ENCODE results near the gene CDIPT. TPM values are rescaled to one million over a fixed set of nuclear protein-coding genes. Genes with fewer than 3 reads are reported as not detected.

The CDIPT gene
- total RNA-seq, 4 donors from 2014 or later, result 83.4 to 122 (median 108) TPM

- 12 to 19% methylated on average over 7 of the region's 7 CpGs for WGBS, 2 donors
- DNase-seq (ENCODE audit: low spot score in 2 of 2), result no peak
- no peak for TF ChIP-seq POLR2A (IDR thresholded peaks at IDR 0.05)
- TF ChIP-seq, protein P1, sequence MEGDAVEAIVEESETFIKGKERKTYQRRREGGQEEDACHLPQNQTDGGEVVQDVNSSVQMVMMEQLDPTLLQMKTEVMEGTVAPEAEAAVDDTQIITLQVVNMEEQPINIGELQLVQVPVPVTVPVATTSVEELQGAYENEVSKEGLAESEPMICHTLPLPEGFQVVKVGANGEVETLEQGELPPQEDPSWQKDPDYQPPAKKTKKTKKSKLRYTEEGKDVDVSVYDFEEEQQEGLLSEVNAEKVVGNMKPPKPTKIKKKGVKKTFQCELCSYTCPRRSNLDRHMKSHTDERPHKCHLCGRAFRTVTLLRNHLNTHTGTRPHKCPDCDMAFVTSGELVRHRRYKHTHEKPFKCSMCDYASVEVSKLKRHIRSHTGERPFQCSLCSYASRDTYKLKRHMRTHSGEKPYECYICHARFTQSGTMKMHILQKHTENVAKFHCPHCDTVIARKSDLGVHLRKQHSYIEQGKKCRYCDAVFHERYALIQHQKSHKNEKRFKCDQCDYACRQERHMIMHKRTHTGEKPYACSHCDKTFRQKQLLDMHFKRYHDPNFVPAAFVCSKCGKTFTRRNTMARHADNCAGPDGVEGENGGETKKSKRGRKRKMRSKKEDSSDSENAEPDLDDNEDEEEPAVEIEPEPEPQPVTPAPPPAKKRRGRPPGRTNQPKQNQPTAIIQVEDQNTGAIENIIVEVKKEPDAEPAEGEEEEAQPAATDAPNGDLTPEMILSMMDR (IDR thresholded peaks at IDR 0.05), result no peak
Observed at GRCh38 chr16:29821643-29822115, 41.3 kb downstream of the CDIPT start.

GRCh38 chr16:29820730-29821642 is 42.0 kb downstream of the CDIPT start:
- 11 to 12% methylated on average over 9 to 11 of the region's 11 CpGs for WGBS, 2 donors
- intact Hi-C loops (cut with DNase I; ENCODE audit: low total_unique reads), result no loop called here
- TF ChIP-seq, protein P1 (IDR thresholded peaks at IDR 0.05), result no peak
- no peak for TF ChIP-seq POLR2A (IDR thresholded peaks at IDR 0.05)
- no peak for DNase-seq (ENCODE audit: low spot score in 2 of 2)
- H3K4me3 ChIP-seq (ENCODE audit: low read depth, poor library complexity, severe bottlenecking), result peak overlapping the region; percentile 54

More at GRCh38 chr16:29821643-29822115, 41.3 kb downstream of the CDIPT start:
- intact Hi-C loops (cut with DNase I; ENCODE audit: low total_unique reads), result no loop called here
- H3K4me3 ChIP-seq (ENCODE audit: low read depth, poor library complexity, severe bottlenecking), result peak overlapping the region; percentile 54

GRCh38 chr16:29820271-29820701 is 42.7 kb downstream of the CDIPT start, which contains the start of gene MVP:
MVP (plus strand) TSS chr16:29820462; CDS start chr16:29830550, 10,088 bp downstream.
- intact Hi-C loops (cut with DNase I; ENCODE audit: low total_unique reads), result no loop called here
- WGBS, 2 donors, result 2 to 3% methylated on average over 4 of the region's 4 CpGs

DNA sequence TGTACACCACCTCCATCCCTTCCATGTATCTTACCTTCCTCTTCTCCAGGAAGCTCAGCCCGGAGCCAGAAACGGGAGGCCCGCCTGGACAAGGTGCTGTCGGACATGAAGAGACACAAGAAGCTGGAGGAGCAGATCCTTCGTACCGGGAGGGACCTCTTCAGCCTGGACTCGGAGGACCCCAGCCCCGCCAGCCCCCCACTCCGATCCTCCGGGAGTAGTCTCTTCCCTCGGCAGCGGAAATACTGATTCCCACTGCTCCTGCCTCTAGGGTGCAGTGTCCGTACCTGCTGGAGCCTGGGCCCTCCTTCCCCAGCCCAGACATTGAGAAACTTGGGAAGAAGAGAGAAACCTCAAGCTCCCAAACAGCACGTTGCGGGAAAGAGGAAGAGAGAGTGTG is 43.5 kb downstream of the CDIPT start:
- intact Hi-C loops (cut with DNase I; ENCODE audit: low total_unique reads), result no loop called here
- TF ChIP-seq POLR2A (IDR thresholded peaks at IDR 0.05), result no peak
- TF ChIP-seq, protein P1 (IDR thresholded peaks at IDR 0.05), result no peak
- no peak for DNase-seq (ENCODE audit: low spot score in 2 of 2)
- 56 to 60% methylated on average over 15 of the region's 15 CpGs for WGBS, 2 donors
- no peak overlapping the region for H3K4me3 ChIP-seq (ENCODE audit: low read depth, poor library complexity, severe bottlenecking)

More at GRCh38 chr16:29820271-29820701, 42.7 kb downstream of the CDIPT start, which contains the start of gene MVP:
- H3K4me3 ChIP-seq (ENCODE audit: low read depth, poor library complexity, severe bottlenecking), result peak within 1 kb of the TSS; percentile 54
- DNase-seq (ENCODE audit: low spot score in 2 of 2), result no peak
- TF ChIP-seq, protein P1 (IDR thresholded peaks at IDR 0.05), result no peak
- no peak for TF ChIP-seq POLR2A (IDR thresholded peaks at IDR 0.05)

GRCh38 chr16:29818082-29818481 is 44.9 kb downstream of the CDIPT start:
- DNase-seq (ENCODE audit: low spot score in 2 of 2), result no peak
- 74 to 82% methylated on average over 4 of the region's 4 CpGs for WGBS, 2 donors
- no peak overlapping the region for H3K4me3 ChIP-seq (ENCODE audit: low read depth, poor library complexity, severe bottlenecking)
- intact Hi-C loops (cut with DNase I; ENCODE audit: low total_unique reads), result no loop called here
- TF ChIP-seq POLR2A (IDR thresholded peaks at IDR 0.05), result no peak
- TF ChIP-seq, protein P1 (IDR thresholded peaks at IDR 0.05), result no peak
